GM12878 (cell line): ENCODE data around the gene AIF1. TPM values are rescaled to one million over a fixed set of nuclear protein-coding genes. Genes with fewer than 3 reads are reported as not detected.

Experiments
- ATAC-seq: fragments of 200-7000 bp; cut with Tn5 transposase; 3 replicates; pipeline ENCODE4 v1.9.1; 2020; ENCODE audit warnings: mild to moderate bottlenecking, moderate library complexity
- BruUV-seq: library from RNA; stranded (reverse); fragments of 400-500 nt; replicated peaks from 2 replicates; lab custom pipeline; 2021; lab: Mats Ljungman, UMichigan
- CTCF ChIA-PET: fragments of 300-600 bp; sonication (Branson Sonifier 250); formaldehyde crosslinking; extraction: SDS; loops from one replicate; lab custom pipeline; 2021; ENCODE audit warnings: inconsistent platforms; lab: Yijun Ruan, JAX
- POLR2A ChIA-PET: fragments of 350-600 bp; formaldehyde crosslinking; extraction: SDS; loops from one replicate; lab custom pipeline; 2021; ENCODE audit warnings: inconsistent platforms; lab: Charles Lee
- RAD21 ChIA-PET: fragments of 300-600 bp; sonication (Branson Sonifier 250); formaldehyde crosslinking; loops from one replicate; lab custom pipeline; 2023; ENCODE audit warnings: antibody characterized with exemption; ENCODE audit not compliant: unreplicated experiment; lab: Charles Lee
- SMC1A ChIA-PET: fragments of 300-600 bp; sonication (Branson Sonifier 250); formaldehyde crosslinking; loops from one replicate; lab custom pipeline; 2023; ENCODE audit not compliant: unreplicated experiment, uncharacterized antibody; lab: Charles Lee
- DNase-seq: peaks from one replicate; pipeline ENCODE4 v3.0.0-alpha.2; 2011; ENCODE audit warnings: low read depth, low spot score
- FAIRE-seq: peaks from 3 replicates; lab custom pipeline; 2011; peaks lifted over from hg19 to GRCh38; lab: Jason Lieb, UNC
- H2AFZ ChIP-seq: 2 replicates; pipeline ENCODE4 v1.6.0; 2011; ENCODE audit warnings: low read depth, low read length, control low read depth; ENCODE audit not compliant: control insufficient read depth
- H3K27ac ChIP-seq: 2 replicates; pipeline ENCODE4 v1.5.1; 2011; ENCODE audit warnings: control low read depth; ENCODE audit not compliant: control insufficient read depth, insufficient read depth
- H3K27me3 ChIP-seq, 2 experiments: replicated peaks in 1 of 2; 2 replicates each; pipeline versions ENCODE4 v1.6.0 to v1.6.1; 2011; ENCODE audit warnings: low read length in 1 of 2; ENCODE audit not compliant: control insufficient read depth in 2 of 2, insufficient read depth in 2 of 2
- H3K36me3 ChIP-seq, 2 experiments: 2 replicates each; pipeline ENCODE4 v1.5.1; 2011; ENCODE audit warnings: low read length in 1 of 2; ENCODE audit not compliant: control insufficient read depth in 2 of 2, insufficient read depth in 2 of 2
- H3K4me1 ChIP-seq: 2 replicates; pipeline ENCODE4 v1.6.1; 2011; ENCODE audit warnings: mild to moderate bottlenecking, low read length, moderate library complexity, mixed read lengths; ENCODE audit not compliant: control insufficient read depth, insufficient read depth
- H3K4me2 ChIP-seq: 2 replicates; pipeline ENCODE4 v1.6.0; 2011; ENCODE audit warnings: control low read depth; ENCODE audit not compliant: control insufficient read depth, insufficient read depth
- H3K4me3 ChIP-seq: fragments of 200-600 bp; sonication (generic); 2 replicates; pipeline ENCODE4 v1.5.1; 2016
- H3K79me2 ChIP-seq: 2 replicates; pipeline ENCODE4 v1.6.0; 2011; ENCODE audit warnings: low read length; ENCODE audit not compliant: control insufficient read depth, insufficient read depth
- H3K9ac ChIP-seq: 2 replicates; pipeline ENCODE4 v1.8.0; 2011; ENCODE audit warnings: low read length, control low read depth, mixed read lengths; ENCODE audit not compliant: control insufficient read depth, insufficient read depth
- H3K9me3 ChIP-seq: replicated peaks from 3 replicates; pipeline ENCODE4 v1.5.1; 2011; ENCODE audit warnings: mild to moderate bottlenecking, low read length; ENCODE audit not compliant: control insufficient read depth, insufficient read depth
- H4K20me1 ChIP-seq: 2 replicates; pipeline ENCODE4 v1.6.0; 2011; ENCODE audit not compliant: control insufficient read depth, insufficient read depth
- ATF2 ChIP-seq: IDR thresholded peaks from 2 replicates; pipeline ENCODE4 v1.6.1; 2012; ENCODE audit warnings: low read length, inconsistent platforms
- ATF3 ChIP-seq: IDR thresholded peaks from 2 replicates; pipeline ENCODE4 v1.6.1; 2011; ENCODE audit warnings: low read depth, mild to moderate bottlenecking, low read length, moderate library complexity, borderline replicate concordance; ENCODE audit errors: extremely low read depth
- BHLHE40 ChIP-seq, 2 experiments: fragments of 450-650 bp in 1 of 2; IDR thresholded peaks; 2 replicates each; pipeline ENCODE4 v1.6.1; 2011 to 2017; ENCODE audit warnings: low read depth in 2 of 2, borderline replicate concordance in 1 of 2, improper control_type of control experiment in 1 of 2, low read length in 1 of 2, mild to moderate bottlenecking in 1 of 2
- CHD2 ChIP-seq: IDR thresholded peaks from 2 replicates; pipeline ENCODE4 v1.6.1; 2011; ENCODE audit warnings: low read depth, low read length, improper control_type of control experiment, borderline replicate concordance
- EED ChIP-seq: sonication (generic); IDR thresholded peaks from 2 replicates; pipeline ENCODE4 v1.6.1; 2016; ENCODE audit warnings: antibody characterized with exemption, low read depth
- HDGF ChIP-seq: fragments of 450-650 bp; IDR thresholded peaks from 2 replicates; pipeline ENCODE4 v1.6.1; 2016; ENCODE audit warnings: antibody characterized with exemption
- IKZF2 ChIP-seq, 2 experiments: fragments of 450-650 bp; IDR thresholded peaks; 2 replicates each; pipeline ENCODE4 v1.6.1; 2017; ENCODE audit warnings: mild to moderate bottlenecking in 2 of 2, moderate library complexity in 2 of 2
- IRF4 ChIP-seq: IDR thresholded peaks from 2 replicates; pipeline ENCODE4 v1.6.1; 2011; ENCODE audit warnings: low read depth, low read length
- KAT2A ChIP-seq: conservative IDR thresholded peaks from 2 replicates; pipeline ENCODE4 v1.6.1; 2011; ENCODE audit warnings: low read depth, low read length; ENCODE audit not compliant: control insufficient read depth
- MEF2B ChIP-seq: fragments of 450-650 bp; IDR thresholded peaks from 2 replicates; pipeline ENCODE4 v1.6.1; 2018; ENCODE audit warnings: mild to moderate bottlenecking, moderate library complexity; ENCODE audit not compliant: partially characterized antibody, poor library complexity, severe bottlenecking
- MYB ChIP-seq: fragments of 150-350 bp; IDR thresholded peaks from 2 replicates; pipeline ENCODE4 v1.6.1; 2014; ENCODE audit warnings: mild to moderate bottlenecking, low read depth, low read length, borderline replicate concordance
- NBN ChIP-seq: fragments of 450-650 bp; IDR thresholded peaks from 2 replicates; pipeline ENCODE4 v1.6.1; 2016
- NR2F1 ChIP-seq: fragments of 450-650 bp; conservative IDR thresholded peaks from 2 replicates; pipeline ENCODE4 v1.6.1; 2017; ENCODE audit warnings: mild to moderate bottlenecking
- PAX5 ChIP-seq: IDR thresholded peaks from 2 replicates; pipeline ENCODE4 v1.6.1; 2011; ENCODE audit warnings: low read depth, low read length, borderline replicate concordance
- POLR2A ChIP-seq: IDR thresholded peaks from 2 replicates; pipeline ENCODE4 v1.6.1; 2011; ENCODE audit warnings: low read depth, mild to moderate bottlenecking, low read length
- RCOR1 ChIP-seq: conservative IDR thresholded peaks from 2 replicates; pipeline ENCODE4 v1.6.1; 2012; ENCODE audit warnings: low read depth, low read length, improper control_type of control experiment
- RELB ChIP-seq: fragments of 450-650 bp; IDR thresholded peaks from 2 replicates; pipeline ENCODE4 v1.6.1; 2017; ENCODE audit warnings: low read depth, mild to moderate bottlenecking, moderate library complexity
- STAT1 ChIP-seq: fragments of 450-650 bp; conservative IDR thresholded peaks from 2 replicates; pipeline ENCODE4 v1.6.1; 2014; ENCODE audit warnings: antibody characterized with exemption, mild to moderate bottlenecking
- SUZ12 ChIP-seq: fragments of 200-600 bp; sonication (generic); IDR thresholded peaks from one replicate; pipeline ENCODE4 v1.6.1; 2018; ENCODE audit warnings: antibody characterized with exemption, mild to moderate bottlenecking; ENCODE audit not compliant: unreplicated experiment
- TCF3 ChIP-seq: IDR thresholded peaks from 2 replicates; pipeline ENCODE4 v1.6.1; 2012; ENCODE audit warnings: low read depth, mild to moderate bottlenecking, low read length, borderline replicate concordance; ENCODE audit not compliant: insufficient read depth
- WGBS: methylation state at CpG from one replicate; pipeline ENCODE4 v1.1.6; 2016; ENCODE audit warnings: low lambda C conversion rate; ENCODE audit not compliant: insufficient replicate concordance, insufficient coverage; ENCODE audit errors: missing lambda C conversion rate; 5-methylcytosine and 5-hydroxymethylcytosine counted together
- in situ Hi-C: fragments of 300-500 bp; cut with MboI; formaldehyde crosslinking; loops from 9 replicates; pipeline ENCODE4 v1.14.3; 2018; ENCODE audit warnings: mixed read lengths
- intact Hi-C: fragments of 100-400 bp; cut with micrococcal nuclease; formaldehyde crosslinking; loops from one replicate; pipeline ENCODE4 v1.14.2; 2022; ENCODE audit not compliant: unreplicated experiment
- polyA plus RNA-seq, 11 experiments: library from polyadenylated mRNA; depleted of rRNA in 4 of 11; unstranded in 6 of 11; stranded (reverse) in 5 of 11; fragments of >200 nt; fragmentation: Nextera tagmentation in 4 of 11; fragmentation: Illumina TruSeq in 1 of 11; extraction: Ambion mirVana in 4 of 11; extraction: Trizol in 1 of 11; gene quantifications; 1 replicate in 1 of 11; 2 replicates in 10 of 11; pipeline versions ENCODE4 v1.2.1 to v1.2.3, GENCODE V29; 2011 to 2016; ENCODE audit warnings: inconsistent platforms in 2 of 11, missing spikeins in 2 of 11, low read depth in 1 of 11
- total RNA-seq, 4 experiments: library from RNA; depleted of rRNA in 3 of 4; stranded (reverse); fragments of >200 nt in 3 of 4; fragmentation: Illumina TruSeq in 1 of 4; extraction: Trizol in 1 of 4; gene quantifications; 2 replicates each; pipeline versions ENCODE4 v1.2.1 to v1.2.3, GENCODE V29; 2013 to 2021

AIF1 gene
- total and polyA plus RNA-seq, 10 of the 15 experiments (the other 5 are each of a cell fraction or from before 2014, with no cell fraction given) = 1.9 to 256 (median 134) TPM

GRCh38 chr6:31572041-31572911, 42.8 kb upstream of the AIF1 start, which contains the start of gene LTA:
Gene LTA (plus strand): TSS chr6:31572289. CDS start chr6:31572743, 454 bp downstream.
- BruUV-seq = no TSS peak
- no peaks in the 10 kb centered on the region for H4K20me1 ChIP-seq
- H3K79me2 ChIP-seq = peaks cover 58% of the 10 kb centered on the region
- peak within 1 kb of the TSS; percentile 59 for H3K4me3 ChIP-seq
- H3K9me3 ChIP-seq = no peaks in the 10 kb centered on the region
- in situ Hi-C loops = loop anchor here (25.0 kb wide), 2 partner anchors 1040 to 1390 kb away; partner anchors contain the start of genes BRD2 and HLA-DMA
- ChIA-PET SMC1A (interaction anchor here (18.7 to 45.5 kb wide), 3 partner anchors 12 to 23 kb away, joined by 523 to 1989 read pairs (median 1989); partner anchors contain the start of genes ATP6V1G2, DDX39B, LST1 and LTA), POLR2A (interaction anchor here (0.7 to 17.1 kb wide), 8 partner anchors 11 to 31 kb away, joined by 3 to 282 read pairs (median 115); partner anchors contain the start of genes ATP6V1G2, DDX39B, LST1 and LTB), RAD21 (interaction anchor here (0.6 to 17.5 kb wide), 7 partner anchors 10 to 24 kb away, joined by 4 to 620 read pairs (median 53); partner anchors contain the start of genes ATP6V1G2, LST1, LTB and NCR3), CTCF (interaction anchor here (1.2 to 34.8 kb wide), 7 partner anchors 10 to 21 kb away, joined by 3 to 2098 read pairs (median 38); partner anchors contain the start of genes ATP6V1G2, DDX39B, LST1 and LTA)
- peaks cover 67% of the 10 kb centered on the region for H3K4me1 ChIP-seq
- FAIRE-seq (peak; percentile 18), DNase-seq (no peak), ATAC-seq (peak; percentile 47)
- peak within 1 kb of the TSS; percentile 96 for H3K27ac ChIP-seq
- intact Hi-C loops = no loop called here
- H3K36me3 ChIP-seq = peaks cover 0 to 3% of the 10 kb centered on the region in 2 experiments; a peak in 2 of 4 replicates
- H3K9ac ChIP-seq = peak within 1 kb of the TSS; percentile 87
- H3K4me2 ChIP-seq = peak within 1 kb of the TSS; percentile 84
- no peaks in the 10 kb centered on the region for H3K27me3 ChIP-seq
- WGBS = under 1% methylated on average over 27 of the region's 27 CpGs
- H2AFZ ChIP-seq = peak within 1 kb of the TSS; percentile 52
- peak; percentile 28; the same call in 1 of the 2 replicates for TF ChIP-seq PAX5
- TF ChIP-seq MEF2B = peak; percentile 40
- TF ChIP-seq POLR2A = peak; percentile 90
- TF ChIP-seq RELB = peak; percentile 50; the same call in 1 of the 2 replicates
- TF ChIP-seq TCF3 = peak; percentile 83
- peak in 1 of 2 experiments; percentile 71 for TF ChIP-seq IKZF2 (IDR thresholded peaks at IDR 0.05)
- no peak for TF ChIP-seq SUZ12
- peak; percentile 91 for TF ChIP-seq NBN
- TF ChIP-seq KAT2A = no peak
- TF ChIP-seq ATF3 = no peak
- TF ChIP-seq MYB = no peak
- peak; percentile 25; the same call in 1 of the 2 replicates for TF ChIP-seq IRF4
- no peak; the same call in 1 of the 2 replicates for TF ChIP-seq STAT1
- peak; percentile 82 for TF ChIP-seq HDGF
- TF ChIP-seq BHLHE40 (IDR thresholded peaks at IDR 0.05; ENCODE audit: borderline replicate concordance in 1 of 2, low read depth in 2 of 2, low read length in 1 of 2) = peak in 1 of 2 experiments; percentile 64; a peak in 2 of 4 replicates
- TF ChIP-seq EED = peak; percentile 71
- no peak for TF ChIP-seq ATF2
- 0 out of 2 replicates have a peak, but pooled peaks have one; percentile 18 for TF ChIP-seq CHD2
- peak; percentile 22; the same call in 1 of the 2 replicates for TF ChIP-seq NR2F1
- TF ChIP-seq RCOR1 = 0 out of 2 replicates have a peak, but pooled peaks have one; percentile 33
